HG02885 (cell line): ENCODE measurements around the gene WASF3.
"Not testable (repeated sequence)": the region's sequence is repeated elsewhere in the genome, so short reads cannot be mapped to it uniquely, and the experiment has no call there.

ENCODE experiments used
- ATAC-seq: cut with Tn5 transposase; IDR thresholded peaks from one replicate; pipeline ENCODE4 v1.9.1; 2021; ENCODE audit warnings: mild to moderate bottlenecking; ENCODE audit not compliant: unreplicated experiment, poor library complexity

WASF3 gene

DNA sequence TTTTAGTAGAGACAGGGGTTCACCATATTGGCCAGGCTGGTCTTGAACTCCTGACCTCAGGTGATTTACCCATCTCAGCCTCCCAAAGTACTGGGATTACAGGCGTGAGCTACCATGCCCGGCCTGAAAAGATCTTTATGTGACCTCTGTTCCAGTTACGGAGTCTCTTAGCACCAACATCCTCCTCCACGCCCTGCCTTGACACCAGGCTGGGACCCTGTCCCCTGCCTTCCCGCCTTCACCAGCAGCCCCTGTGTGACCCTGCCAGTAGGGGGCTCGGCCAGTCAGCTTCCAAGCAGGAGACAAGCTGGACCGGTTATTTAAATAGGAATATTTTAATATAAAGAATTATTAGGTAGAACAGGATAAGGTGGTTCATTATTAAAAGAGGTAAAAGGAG is 148.9 kb downstream of the WASF3 start:
- no peak for ATAC-seq

DNA sequence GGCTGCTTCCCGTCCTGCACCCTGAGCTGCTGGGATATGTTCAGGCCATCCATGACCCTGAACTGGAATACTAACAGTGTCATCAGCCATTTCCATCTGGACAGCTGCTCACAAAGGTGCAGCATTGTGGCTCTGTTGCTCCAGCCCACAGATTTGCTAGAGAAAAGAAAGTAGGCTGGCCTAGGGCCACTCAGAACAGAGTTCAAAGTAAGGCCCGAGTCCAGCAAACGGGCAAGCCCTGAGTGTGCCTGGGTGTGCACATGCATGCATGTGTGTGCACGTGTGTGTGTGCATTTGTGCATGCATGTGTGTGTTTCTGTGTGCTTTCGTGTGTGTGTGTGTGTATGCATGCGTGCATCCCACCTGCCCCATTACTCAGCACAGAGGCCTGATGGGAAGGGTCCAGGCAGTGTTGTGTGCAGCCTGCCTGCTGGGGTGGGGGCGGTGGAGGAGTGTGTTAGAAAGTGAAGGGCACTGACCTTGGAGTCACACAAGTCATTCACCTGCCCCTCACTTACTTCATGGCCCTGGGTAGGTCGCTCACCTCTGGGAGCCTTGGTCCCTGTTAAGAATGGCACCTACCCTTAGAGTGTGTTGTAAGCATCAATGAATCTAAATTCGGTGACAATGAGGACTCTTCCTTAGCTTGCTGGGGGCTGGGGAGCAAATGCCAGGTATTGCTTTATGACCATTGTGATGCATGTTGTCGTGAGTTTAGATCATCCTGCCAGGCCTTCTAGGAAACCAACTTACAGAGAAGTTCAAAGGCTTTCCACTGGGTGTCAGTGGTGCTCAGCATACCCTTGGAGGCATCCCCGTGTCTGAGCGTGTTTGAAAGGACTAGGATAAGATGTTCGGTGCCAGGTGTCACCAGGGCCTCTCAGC is 149.9 kb downstream of the WASF3 start:
- ATAC-seq: no peak

DNA sequence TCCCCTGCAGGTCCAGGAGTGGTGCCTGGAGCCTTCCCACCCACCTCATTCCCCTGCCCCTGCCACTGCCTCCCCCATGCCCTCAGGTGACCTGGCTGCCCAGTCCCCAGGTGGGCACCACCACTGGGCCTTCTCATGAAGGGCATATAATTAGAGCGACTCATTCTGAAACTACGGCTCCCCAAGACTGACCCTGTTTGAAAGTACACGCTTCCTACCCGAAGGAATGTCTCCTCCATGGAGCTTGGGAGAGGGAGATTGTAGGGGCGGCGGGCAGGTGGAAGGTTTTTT is 150.5 kb downstream of the WASF3 start:
- ATAC-seq: no peak

DNA sequence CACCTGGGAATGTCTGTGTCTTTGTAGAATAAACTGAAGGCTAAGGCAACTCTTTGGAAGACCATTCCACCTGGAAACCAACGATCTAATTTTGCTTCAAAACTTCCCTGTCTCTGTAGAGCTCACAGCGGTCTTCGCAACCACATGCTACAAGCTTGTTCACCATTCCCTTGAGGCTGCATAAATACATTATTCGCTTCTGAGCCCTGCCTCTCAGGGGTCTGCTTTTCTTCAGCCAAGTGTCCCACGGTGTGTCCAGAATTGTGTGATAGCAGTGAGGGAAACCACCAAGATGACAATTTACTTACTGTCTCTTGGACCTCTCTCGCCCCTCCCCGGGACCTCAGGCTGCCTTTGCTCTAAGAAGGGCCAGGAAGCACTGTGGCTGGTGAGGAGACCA is 152.0 kb downstream of the WASF3 start:
- ATAC-seq: no peak

DNA sequence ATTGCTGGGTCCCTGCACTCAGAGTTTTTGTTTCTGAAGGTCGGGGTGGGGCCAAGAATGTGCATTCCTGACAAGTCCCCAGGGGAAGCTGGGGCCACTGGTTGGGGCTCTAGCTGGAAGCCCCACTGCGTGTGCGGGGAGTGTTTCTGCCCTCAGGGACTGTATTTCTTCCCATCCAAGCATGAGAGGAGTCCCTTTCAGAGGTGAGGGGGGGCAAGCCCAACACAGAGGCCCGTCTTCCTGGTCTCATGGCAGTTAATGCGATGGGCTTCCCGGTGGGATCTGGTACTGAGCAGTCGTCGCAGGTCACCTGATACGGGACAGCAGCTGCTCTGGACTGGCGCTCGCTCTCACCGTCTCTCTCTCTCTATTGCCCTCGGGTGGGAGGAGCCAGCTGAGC is 152.7 kb downstream of the WASF3 start:
- no peak for ATAC-seq

DNA sequence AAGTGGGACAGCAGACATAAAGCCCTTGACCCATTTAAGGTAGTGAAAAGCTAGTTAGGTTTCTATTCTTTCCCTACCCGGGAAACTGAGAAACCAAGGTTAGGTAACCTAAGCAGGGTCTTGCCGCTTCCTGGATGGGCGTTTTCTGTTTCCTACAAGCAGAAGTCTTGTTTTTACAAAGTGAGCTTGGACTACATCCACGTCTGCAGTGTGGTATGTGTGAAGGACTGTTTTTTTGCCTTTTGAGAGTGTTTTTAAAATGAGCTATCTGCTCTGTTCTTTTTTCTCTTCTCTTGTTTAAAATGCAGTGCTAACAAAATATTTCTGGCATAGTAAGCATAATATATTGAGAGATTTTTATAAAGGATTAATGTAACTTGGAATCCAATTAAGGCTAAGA is 153.7 kb downstream of the WASF3 start:
- ATAC-seq: no peak

DNA sequence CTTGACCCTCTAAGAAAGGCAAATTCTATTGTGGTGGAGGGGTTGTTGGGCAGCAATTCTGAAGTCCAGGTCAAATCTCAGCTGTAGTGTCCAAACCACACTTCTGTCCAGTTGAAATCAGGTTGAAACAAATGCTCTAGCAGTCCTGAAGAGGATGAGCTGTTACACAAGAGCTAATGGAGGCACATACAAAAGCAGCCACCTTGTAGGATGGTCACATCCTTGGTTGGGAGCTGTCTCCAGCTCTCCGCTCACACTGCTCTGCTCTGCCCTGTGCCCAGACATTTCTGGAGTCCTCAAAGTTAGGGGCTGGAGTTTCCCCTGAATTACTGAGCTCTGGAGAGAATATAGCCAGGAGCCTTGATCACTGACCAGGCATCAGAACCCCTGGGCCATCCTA is 155.9 kb downstream of the WASF3 start:
- ATAC-seq: no peak

DNA sequence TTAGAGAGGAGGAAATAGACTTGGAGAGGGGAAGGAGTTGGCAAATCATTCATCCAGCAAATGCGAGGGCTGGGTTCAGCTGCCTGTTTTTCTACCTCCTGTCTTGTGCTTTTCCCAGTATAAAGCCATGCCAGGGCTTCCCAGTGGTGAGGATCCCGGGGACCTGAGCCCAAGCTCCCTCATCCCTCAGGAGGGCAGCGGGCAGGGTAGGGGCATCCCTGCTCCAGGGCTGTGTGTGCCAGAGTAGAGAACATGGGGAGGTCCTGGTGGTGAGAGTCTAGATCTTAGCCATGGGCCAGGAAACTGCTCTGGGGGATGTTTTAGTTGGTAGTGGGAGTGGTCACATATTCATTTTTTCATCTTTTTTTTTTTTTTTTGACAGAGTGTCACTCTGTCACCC is 159.5 kb downstream of the WASF3 start:
- ATAC-seq: no peak

DNA sequence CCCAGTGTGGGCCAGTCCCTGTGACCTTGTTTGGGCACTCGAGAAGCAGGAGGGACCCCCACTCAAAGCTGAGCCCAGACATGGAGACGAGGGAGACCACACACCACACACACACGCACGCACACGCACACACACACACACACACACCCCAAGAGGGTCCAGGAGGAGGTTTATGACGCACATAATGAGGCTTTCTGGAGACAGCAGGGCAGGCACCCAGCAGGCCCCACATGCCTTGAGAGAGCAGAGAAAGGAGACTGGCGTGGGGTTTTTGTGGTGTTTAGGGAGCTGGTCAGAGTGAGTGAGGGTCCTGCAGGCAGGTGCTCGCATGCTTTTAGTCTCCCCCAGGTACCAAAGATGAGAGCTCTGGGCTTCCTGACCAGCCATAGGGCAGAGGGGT is 160.7 kb downstream of the WASF3 start:
- ATAC-seq: no peak

DNA sequence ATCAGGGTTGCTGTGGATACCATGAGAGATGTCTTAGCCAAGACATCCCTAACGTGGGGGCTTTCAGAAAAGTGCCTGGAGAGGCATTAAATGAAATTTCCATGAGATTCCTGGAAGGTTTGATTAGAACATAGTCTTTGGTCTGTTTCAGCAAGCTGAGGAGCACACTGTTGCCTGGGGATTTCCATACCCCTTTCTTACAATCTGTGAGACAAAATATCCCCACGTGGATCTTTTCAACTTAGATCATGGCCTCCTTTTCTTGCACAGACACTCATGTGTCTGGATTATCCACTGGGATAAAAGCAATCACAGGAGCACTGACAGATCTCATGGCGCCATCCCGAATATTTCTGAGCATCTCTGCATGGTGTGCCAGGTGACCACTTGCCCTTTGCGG is 161.4 kb downstream of the WASF3 start:
- no peak for ATAC-seq

DNA sequence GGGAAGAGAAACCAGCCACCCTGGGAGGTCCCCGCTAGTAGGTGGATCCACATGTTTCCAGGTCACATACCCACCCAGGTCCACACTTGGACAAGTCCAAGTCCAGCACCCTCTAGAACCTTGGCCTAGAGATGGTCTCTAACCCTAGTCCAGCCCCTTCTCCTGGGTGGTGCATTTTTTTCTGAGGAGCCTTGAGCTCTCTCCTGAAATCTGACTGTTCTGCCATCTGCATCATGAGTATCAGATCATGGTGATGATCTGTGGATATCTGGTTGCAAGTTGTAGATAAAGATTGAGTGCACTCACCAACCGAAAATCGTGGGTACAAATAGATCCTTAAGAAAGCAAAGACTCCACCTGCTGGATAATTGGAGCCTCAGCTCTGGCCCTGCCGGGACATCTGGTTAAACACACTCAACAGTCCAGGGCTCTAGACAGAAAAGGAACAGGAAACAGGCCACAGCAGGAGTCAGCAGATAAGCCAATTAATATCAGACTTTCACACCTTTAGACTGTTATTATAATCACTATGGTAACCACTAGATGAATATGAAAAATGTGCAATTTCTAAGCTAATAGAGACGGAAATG is 162.0 kb downstream of the WASF3 start:
- no peak for ATAC-seq

DNA sequence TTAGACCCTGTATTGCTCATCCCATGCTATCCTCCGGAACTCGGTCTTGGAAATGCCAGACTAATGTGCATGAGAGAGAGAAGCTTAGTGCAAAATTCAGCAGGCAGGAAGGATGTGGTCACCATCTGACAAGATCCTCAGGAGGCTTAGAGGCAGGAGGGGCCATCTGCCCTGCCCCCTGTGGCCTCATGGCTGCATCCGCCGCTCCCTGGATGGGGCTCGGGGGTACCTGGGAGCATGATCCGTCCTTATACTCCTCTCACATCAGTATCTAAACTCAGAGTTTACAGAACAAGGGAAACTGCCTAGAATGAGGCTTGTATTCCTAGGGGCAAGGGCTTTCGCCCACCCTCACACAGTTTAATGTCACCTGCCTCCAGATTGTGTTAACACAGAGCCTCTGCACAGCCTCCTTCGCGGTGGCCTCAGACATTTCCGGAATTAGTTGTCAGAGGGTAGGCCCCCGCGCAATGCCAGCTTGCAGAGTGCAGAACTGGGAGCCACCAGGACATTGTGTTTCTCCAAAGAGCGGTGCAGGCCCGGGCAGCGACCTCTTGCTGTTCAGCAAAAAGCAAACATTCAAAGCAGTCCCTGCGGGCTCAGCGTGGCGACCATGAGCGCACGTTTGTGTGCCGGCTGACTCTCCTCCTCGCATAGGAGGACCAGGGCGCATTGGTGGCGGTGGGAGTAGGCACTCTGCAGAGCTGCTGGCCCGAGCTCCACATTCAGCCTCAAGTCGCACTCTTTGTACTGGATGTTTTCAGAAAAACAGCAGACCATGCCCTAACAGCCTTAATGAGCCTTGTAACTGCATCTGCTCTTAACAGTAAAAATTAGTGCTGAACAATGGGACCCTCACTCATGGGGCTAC is 164.0 kb downstream of the WASF3 start:
- no peak for ATAC-seq

DNA sequence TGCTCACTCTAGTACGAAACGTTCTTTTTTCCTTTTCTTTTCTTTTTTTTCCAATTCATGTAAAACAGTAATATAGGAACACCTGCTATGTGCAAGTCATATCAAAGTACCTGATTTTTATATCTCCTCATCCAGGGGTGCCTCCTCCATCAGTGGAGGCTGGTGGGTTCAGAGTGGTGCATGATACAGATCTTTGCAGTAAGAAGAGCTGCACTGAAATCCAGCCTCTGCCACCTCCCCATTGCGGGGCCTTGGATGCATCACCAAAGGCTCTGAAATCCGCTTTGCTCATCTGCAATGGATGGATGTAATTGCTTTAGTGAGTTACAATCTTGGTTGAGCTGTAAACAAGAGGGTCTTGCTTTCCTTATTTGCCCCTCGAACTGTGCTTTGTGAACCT is 164.8 kb downstream of the WASF3 start:
- no peak for ATAC-seq

DNA sequence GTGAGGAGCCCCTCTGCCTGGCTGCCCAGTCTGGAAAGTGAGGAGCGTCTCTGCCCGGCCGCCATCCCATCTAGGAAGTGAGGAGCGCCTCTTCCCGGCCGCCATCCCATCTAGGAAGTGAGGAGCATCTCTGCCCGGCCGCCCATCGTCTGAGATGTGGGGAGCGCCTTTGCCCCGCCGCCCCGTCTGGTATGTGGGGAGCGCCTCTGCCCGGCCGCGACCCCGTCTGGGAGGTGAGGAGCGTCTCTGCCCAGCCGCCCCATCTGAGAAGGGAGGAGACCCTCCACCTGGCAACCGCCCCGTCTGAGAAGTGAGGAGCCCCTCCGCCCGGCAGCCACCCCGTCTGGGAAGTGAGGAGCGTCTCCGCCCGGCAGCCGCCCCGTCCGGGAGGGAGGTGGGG is 166.1 kb downstream of the WASF3 start:
- not testable (repeated sequence) for ATAC-seq

DNA sequence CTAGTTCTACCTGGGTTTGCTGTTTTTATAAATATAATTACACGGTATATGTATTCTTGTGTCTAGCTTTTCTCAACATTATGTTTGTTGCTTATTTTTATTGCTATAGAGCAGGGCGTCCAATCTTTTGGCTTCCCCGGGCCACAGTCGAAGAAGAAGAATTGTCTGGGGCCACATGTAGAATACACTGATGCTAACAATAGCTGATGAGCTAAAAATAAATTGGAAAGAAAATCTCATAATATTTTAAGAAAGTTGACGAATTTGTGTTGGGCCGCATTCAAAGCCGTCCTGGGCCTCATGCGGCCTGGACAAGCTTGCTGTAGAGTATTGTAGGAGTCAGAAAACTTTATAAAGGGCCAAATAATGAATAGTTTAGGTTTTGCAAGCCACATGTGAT is 169.2 kb downstream of the WASF3 start:
- ATAC-seq: no peak

DNA sequence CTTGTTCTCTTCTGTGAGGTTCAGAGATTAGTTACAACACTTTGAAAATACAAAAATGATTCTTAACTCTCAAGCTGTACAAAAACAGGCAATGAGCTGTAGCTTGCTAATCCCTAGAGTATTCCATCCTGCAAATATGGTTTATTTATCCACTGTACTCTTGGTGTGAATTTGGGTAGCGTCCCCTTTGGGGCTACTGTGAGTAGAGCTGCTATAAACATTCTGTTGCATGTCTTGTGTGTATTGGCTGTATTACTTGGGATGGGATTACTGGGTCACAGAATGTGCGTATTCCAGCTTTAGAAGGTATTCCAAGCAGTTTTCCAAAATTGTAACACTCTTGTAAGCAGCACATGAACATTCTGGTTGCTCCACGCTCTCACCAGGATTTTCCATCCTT is 169.6 kb downstream of the WASF3 start:
- no peak for ATAC-seq

DNA sequence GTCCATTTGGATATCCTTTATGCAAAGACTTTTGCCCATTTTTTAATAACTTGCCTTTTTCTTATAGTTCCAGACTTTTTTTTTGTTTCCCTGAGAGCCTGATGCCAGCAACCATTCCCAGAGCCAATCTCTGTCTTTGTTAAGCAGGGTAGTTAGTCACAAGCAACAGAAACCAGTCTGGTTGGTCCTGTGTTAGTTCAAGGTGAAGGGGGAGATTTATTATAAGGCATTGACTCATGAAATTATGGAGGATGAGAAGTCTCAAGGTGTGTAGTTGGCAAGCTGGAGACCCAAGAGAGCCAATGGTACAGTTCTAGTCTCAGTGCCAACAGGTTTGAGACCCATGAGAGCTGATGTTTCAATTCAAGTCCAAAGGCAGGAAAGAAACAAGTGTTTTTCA is 170.2 kb downstream of the WASF3 start:
- ATAC-seq: no peak

DNA sequence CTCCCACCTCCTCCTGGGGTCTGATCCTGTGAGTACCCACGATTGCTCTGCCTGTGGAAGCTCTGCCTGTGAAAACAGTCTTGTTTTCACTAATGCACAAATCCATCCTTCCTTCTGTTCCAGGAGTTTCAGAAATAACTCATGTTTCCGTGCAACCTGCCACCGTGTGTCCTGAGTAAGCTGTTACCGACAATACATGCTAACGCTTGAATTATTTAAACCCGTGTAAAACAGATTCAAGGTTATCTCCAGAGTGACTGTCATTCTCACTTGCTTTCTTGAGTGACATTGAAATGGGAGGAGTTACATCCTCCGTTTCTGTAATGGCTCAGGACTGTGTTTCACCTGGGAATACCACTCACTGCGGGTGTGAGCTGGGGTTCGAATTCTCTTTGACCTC is 178.2 kb downstream of the WASF3 start:
- ATAC-seq: no peak
